GM23338 (cell line): ENCODE measurements around the gene C1orf52. TPM values are rescaled to one million over a fixed set of nuclear protein-coding genes. Genes with fewer than 3 reads are reported as not detected.

Experiments
- ATAC-seq: fragments of 200-7000 bp; cut with Tn5 transposase; 3 replicates; pipeline ENCODE4 v1.9.1; 2020
- DNase-seq: peaks from one replicate; pipeline ENCODE4 v3.0.0-alpha.2; 2015; ENCODE audit warnings: low spot score
- H2AFZ ChIP-seq: fragments of 200-600 bp; sonication (generic); 2 replicates; pipeline ENCODE4 v1.8.0; 2016; ENCODE audit warnings: antibody characterized with exemption, mild to moderate bottlenecking, moderate library complexity
- H3F3A ChIP-seq: fragments of 200-600 bp; sonication (generic); replicated peaks from 2 replicates; pipeline ENCODE4 v1.8.0; 2017; ENCODE audit warnings: antibody characterized with exemption, mixed run types, low read depth
- H3K27ac ChIP-seq: fragments of 200-600 bp; sonication (generic); 2 replicates; pipeline ENCODE4 v1.6.1; 2016; ENCODE audit warnings: low read depth
- H3K27me3 ChIP-seq: fragments of 200-600 bp; sonication (generic); 2 replicates; pipeline ENCODE4 v1.8.0; 2016; ENCODE audit warnings: mild to moderate bottlenecking, mixed run types, moderate library complexity; ENCODE audit not compliant: insufficient read depth
- H3K36me3 ChIP-seq: fragments of 200-600 bp; sonication (generic); 2 replicates; pipeline ENCODE4 v1.8.0; 2016; ENCODE audit warnings: mild to moderate bottlenecking; ENCODE audit not compliant: insufficient read depth
- H3K4me1 ChIP-seq: fragments of 200-600 bp; sonication (generic); 2 replicates; pipeline ENCODE4 v1.8.0; 2016; ENCODE audit warnings: mild to moderate bottlenecking, moderate library complexity; ENCODE audit not compliant: insufficient read depth
- H3K4me2 ChIP-seq: fragments of 200-600 bp; sonication (generic); 2 replicates; pipeline ENCODE4 v1.7.1; 2017; ENCODE audit warnings: mixed run types
- H3K4me3 ChIP-seq: fragments of 200-600 bp; sonication (generic); 2 replicates; pipeline ENCODE4 v1.6.1; 2016; ENCODE audit warnings: mixed run types
- H3K79me2 ChIP-seq: fragments of 200-600 bp; sonication (generic); replicated peaks from 2 replicates; pipeline ENCODE4 v1.8.0; 2017; ENCODE audit warnings: mild to moderate bottlenecking; ENCODE audit not compliant: insufficient read depth
- H3K9me2 ChIP-seq: fragments of 200-600 bp; sonication (generic); 2 replicates; pipeline ENCODE4 v1.8.0; 2017; ENCODE audit not compliant: insufficient read depth
- H4K20me1 ChIP-seq: fragments of 200-600 bp; sonication (generic); replicated peaks from 2 replicates; pipeline ENCODE4 v1.8.0; 2017; ENCODE audit warnings: mild to moderate bottlenecking; ENCODE audit not compliant: insufficient read depth
- H3K27ac Mint-ChIP-seq: 2 replicates; pipeline ENCODE4 v1.8.0; 2020; ENCODE audit warnings: inconsistent platforms, mild to moderate bottlenecking, moderate library complexity, mixed read lengths
- H3K27me3 Mint-ChIP-seq: 3 replicates; pipeline ENCODE4 v1.8.0; 2022; ENCODE audit warnings: low read depth, mild to moderate bottlenecking, moderate library complexity, mixed read lengths, inconsistent platforms; ENCODE audit not compliant: insufficient read depth, poor library complexity
- H3K36me3 Mint-ChIP-seq: 3 replicates; pipeline ENCODE4 v1.8.0; 2021; ENCODE audit warnings: low read depth, mild to moderate bottlenecking, inconsistent platforms, moderate library complexity, mixed read lengths
- H3K4me1 Mint-ChIP-seq: 3 replicates; pipeline ENCODE4 v1.8.0; 2020; ENCODE audit warnings: mild to moderate bottlenecking, inconsistent platforms, mixed read lengths
- H3K4me3 Mint-ChIP-seq: 3 replicates; pipeline ENCODE4 v1.8.0; 2021; ENCODE audit warnings: moderate library complexity, mild to moderate bottlenecking, inconsistent platforms, mixed read lengths
- H3K9me3 Mint-ChIP-seq: 3 replicates; pipeline ENCODE4 v1.8.0; 2020; ENCODE audit warnings: moderate library complexity, mild to moderate bottlenecking, inconsistent platforms, mixed read lengths
- CREB1 ChIP-seq: fragments of 250-450 bp; sonication (Bioruptor Pico); IDR thresholded peaks from 2 replicates; pipeline ENCODE4 v1.5.0; 2020; ENCODE audit warnings: low read depth, mild to moderate bottlenecking, moderate library complexity
- CTCF ChIP-seq, 2 experiments: fragments of 200-600 bp in 1 of 2; sonication (generic) in 1 of 2; conservative IDR thresholded peaks; 2 replicates each; pipeline versions ENCODE4 v1.5.1 to v1.6.1; 2016 to 2017; ENCODE audit warnings: antibody characterized with exemption in 2 of 2, low read depth in 2 of 2, mild to moderate bottlenecking in 2 of 2, moderate library complexity in 1 of 2
- ETS1 ChIP-seq: IDR thresholded peaks from 2 replicates; pipeline ENCODE4 v1.6.1; 2016; ENCODE audit warnings: antibody characterized with exemption
- EZH2 ChIP-seq: fragments of 200-600 bp; sonication (generic); IDR thresholded peaks from one replicate; pipeline ENCODE4 v1.8.0; 2017; ENCODE audit warnings: antibody characterized with exemption, mild to moderate bottlenecking, low read depth; ENCODE audit not compliant: unreplicated experiment
- EZH2phosphoT487 ChIP-seq: fragments of 200-600 bp; sonication (generic); IDR thresholded peaks from one replicate; pipeline ENCODE4 v1.8.1; 2018; ENCODE audit warnings: antibody characterized with exemption; ENCODE audit not compliant: unreplicated experiment
- JUNB ChIP-seq: IDR thresholded peaks from one replicate; pipeline ENCODE4 v1.6.1; 2016; ENCODE audit warnings: antibody characterized with exemption; ENCODE audit not compliant: unreplicated experiment
- NANOG ChIP-seq: IDR thresholded peaks from 2 replicates; pipeline ENCODE4 v1.6.1; 2016; ENCODE audit warnings: antibody characterized with exemption, borderline replicate concordance
- POLR2AphosphoS5 ChIP-seq: IDR thresholded peaks from 2 replicates; pipeline ENCODE4 v1.6.1; 2016; ENCODE audit warnings: antibody characterized with exemption, low read depth
- REST ChIP-seq: IDR thresholded peaks from one replicate; pipeline ENCODE4 v1.6.1; 2018; ENCODE audit warnings: antibody characterized with exemption; ENCODE audit not compliant: unreplicated experiment
- STAT1 ChIP-seq: IDR thresholded peaks from one replicate; pipeline ENCODE4 v1.6.1; 2016; ENCODE audit warnings: antibody characterized with exemption; ENCODE audit not compliant: unreplicated experiment
- ZNF114 ChIP-seq: fragments of 250-450 bp; sonication (Bioruptor Pico); IDR thresholded peaks from 2 replicates; pipeline ENCODE4 v1.5.0; 2020; ENCODE audit warnings: mild to moderate bottlenecking, moderate library complexity
- ZNF331 ChIP-seq: fragments of 250-450 bp; sonication (Bioruptor Pico); IDR thresholded peaks from 2 replicates; pipeline ENCODE4 v1.5.0; 2020; ENCODE audit warnings: low read depth, mild to moderate bottlenecking, moderate library complexity
- ZNF462 ChIP-seq: fragments of 250-450 bp; sonication (Bioruptor Pico); IDR thresholded peaks from 2 replicates; pipeline ENCODE4 v1.5.0; 2020; ENCODE audit warnings: mild to moderate bottlenecking, moderate library complexity
- polyA plus RNA-seq: library from polyadenylated mRNA; unstranded; fragments of >200 nt; fragmentation: Nextera tagmentation; extraction: Ambion mirVana; gene quantifications from 2 replicates; pipeline ENCODE4 v1.2.1, GENCODE V29; 2016
- total RNA-seq: library from RNA; depleted of rRNA; stranded (reverse); fragments of >200 nt; shearing (Covaris generic); gene quantifications from 2 replicates; pipeline ENCODE4 v1.2.3, GENCODE V29; 2014

Gene C1orf52
- total and polyA plus RNA-seq, 2 experiments from 2014 or later = 35.6 to 102 TPM

- Mint-ChIP-seq H3K27ac (no peak overlapping the region), H3K4me1 (peaks cover 40% of the 10 kb centered on the region), H3K27me3 (peaks cover 14% of the 10 kb centered on the region), H3K4me3 (no peak overlapping the region), H3K9me3 (peaks cover 11% of the 10 kb centered on the region), H3K36me3 (no peaks in the 10 kb centered on the region; the same call in 2 of the 3 replicates)
- 0 out of 2 replicates have a peak, but pooled peaks cover 5% of the 10 kb centered on the region for H3K9me2 ChIP-seq
- no peak overlapping the region for H3K4me3 ChIP-seq
- peaks cover 3% of the 10 kb centered on the region for H3K79me2 ChIP-seq
- no peaks in the 10 kb centered on the region for H3K27me3 ChIP-seq
- H3F3A ChIP-seq = 0 out of 2 replicates have a peak, but pooled peaks cover 3% of the 10 kb centered on the region
- no peak for TF ChIP-seq CTCF (conservative IDR thresholded peaks at IDR 0.05; ENCODE audit: low read depth in 2 of 2)
- no peak for TF ChIP-seq ZNF462 (CRISPR knock-in tag)
- no peak for TF ChIP-seq REST
- TF ChIP-seq ZNF331 (CRISPR knock-in tag) = no peak
- no peak for TF ChIP-seq ETS1
- no peak for TF ChIP-seq NANOG
- no peak for TF ChIP-seq EZH2phosphoT487
- TF ChIP-seq JUNB = no peak
- no peak for TF ChIP-seq CREB1
- TF ChIP-seq EZH2 = no peak
- no peak for TF ChIP-seq ZNF114 (CRISPR knock-in tag)
- no peak for TF ChIP-seq STAT1
- TF ChIP-seq POLR2AphosphoS5 = no peak
- H3K27ac ChIP-seq = no peak overlapping the region
- no peaks in the 10 kb centered on the region for H4K20me1 ChIP-seq
- no peak for DNase-seq
- H3K4me1 ChIP-seq = peaks cover 13% of the 10 kb centered on the region; the same call in 1 of the 2 replicates
- no peak for ATAC-seq
- no peaks in the 10 kb centered on the region for H3K36me3 ChIP-seq
- no peak overlapping the region for H2AFZ ChIP-seq
- H3K4me2 ChIP-seq = no peak overlapping the region
Observed at GRCh38 chr1:85280636-85281035, 21.2 kb upstream of the C1orf52 start.
